BLaER1 treated with 17β-estradiol and CSF1 and Interleukin-3, amounts not matched to agents 10 nM and 100 nM (cell line): ENCODE results near the gene SF3B1.
"Not testable (repeated sequence)": the region's sequence is repeated elsewhere in the genome, so short reads cannot be mapped to it uniquely, and the experiment has no call there.

Experiments used
- H3K27ac ChIP-seq, 11 experiments: shearing (Covaris generic); formaldehyde crosslinking; 2 replicates each; pipeline ENCODE4 v1.8.1; 2022
- H3K27me3 ChIP-seq, 11 experiments: shearing (Covaris generic); formaldehyde crosslinking; 2 replicates each; pipeline ENCODE4 v1.8.1; 2022
- H3K36me3 ChIP-seq, 11 experiments: shearing (Covaris generic); formaldehyde crosslinking; 2 replicates each; pipeline ENCODE4 v1.8.1; 2022
- H3K4me1 ChIP-seq, 10 experiments: shearing (Covaris generic); formaldehyde crosslinking; 2 replicates each; pipeline ENCODE4 v1.8.1; 2022
- H3K4me2 ChIP-seq, 11 experiments: shearing (Covaris generic); formaldehyde crosslinking; 2 replicates each; pipeline ENCODE4 v1.8.1; 2022
- H3K4me3 ChIP-seq, 10 experiments: shearing (Covaris generic); formaldehyde crosslinking; 2 replicates each; pipeline ENCODE4 v1.8.1; 2022
- H3K9ac ChIP-seq, 11 experiments: shearing (Covaris generic); formaldehyde crosslinking; 2 replicates each; pipeline ENCODE4 v1.8.1; 2022
- H3K9me3 ChIP-seq, 11 experiments: shearing (Covaris generic); formaldehyde crosslinking; replicated peaks in 1 of 11; 2 replicates each; pipeline ENCODE4 v1.8.1; 2022
- H4K20me1 ChIP-seq, 11 experiments: shearing (Covaris generic); formaldehyde crosslinking; 2 replicates each; pipeline ENCODE4 v1.8.1; 2022
- Cebpa-rat ChIP-seq, 11 experiments: shearing (Covaris generic); IDR thresholded peaks; 2 replicates each; pipeline ENCODE4 v1.8.1; 2022

Gene SF3B1

DNA sequence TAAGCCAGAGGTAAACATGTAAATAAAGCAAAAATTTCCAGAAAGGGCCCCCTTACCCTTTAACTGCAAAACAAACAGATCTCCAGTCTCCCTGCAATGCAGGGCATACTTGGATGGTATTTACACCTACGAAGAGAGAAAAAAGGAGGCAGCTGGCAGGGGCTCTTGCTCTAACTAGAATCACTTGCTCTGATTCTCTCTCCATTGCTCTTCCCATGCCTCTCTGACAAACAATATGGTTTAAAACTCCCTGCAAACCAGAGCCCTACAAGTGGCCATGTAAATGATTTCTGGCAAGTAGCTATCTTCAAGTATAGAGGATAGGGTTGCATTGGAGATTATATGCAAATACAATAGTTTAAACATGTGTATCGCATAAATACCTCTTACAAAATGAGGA, 35.9 kb downstream of the SF3B1 start:
- no peak for TF ChIP-seq Cebpa-rat (IDR thresholded peaks at IDR 0.05)
- Histone ChIP-seq H3K27ac (no peak overlapping the region), H3K4me1 (no peaks in the 10 kb centered on the region), H3K9ac (no peak overlapping the region), H4K20me1 (peaks cover 18 to 100% (median 58%) of the 10 kb centered on the region in 11 experiments; a peak in 21 of 22 replicates), H3K27me3 (no peaks in the 10 kb centered on the region), H3K9me3 (no peaks in the 10 kb centered on the region), H3K36me3 (peaks cover 99 to 100% (median 100%) of the 10 kb centered on the region in 11 experiments), H3K4me2 (no peak overlapping the region), H3K4me3 (no peak overlapping the region)

GRCh38 chr2:197391220-197391717, 43.6 kb downstream of the SF3B1 start:
- H3K9me3 ChIP-seq = no peaks in the 10 kb centered on the region
- H3K4me3 ChIP-seq = no peak overlapping the region
- H3K36me3 ChIP-seq = peaks cover 60 to 76% (median 64%) of the 10 kb centered on the region in 11 experiments
- H3K4me1 ChIP-seq = no peaks in the 10 kb centered on the region
- no peak overlapping the region for H3K27ac ChIP-seq
- H3K9ac ChIP-seq = no peak overlapping the region
- peaks cover 6 to 77% (median 35%) of the 10 kb centered on the region in 11 experiments; a peak in 18 of 22 replicates for H4K20me1 ChIP-seq
- TF ChIP-seq Cebpa-rat (IDR thresholded peaks at IDR 0.05) = no peak
- H3K27me3 ChIP-seq = no peaks in the 10 kb centered on the region
- H3K4me2 ChIP-seq = no peak overlapping the region

- Histone ChIP-seq H3K9ac (no peak overlapping the region), H4K20me1 (peaks cover 3 to 55% (median 16%) of the 10 kb centered on the region in 11 experiments; a peak in 15 of 22 replicates), H3K4me3 (no peak overlapping the region), H3K4me2 (no peak overlapping the region), H3K27me3 (no peaks in the 10 kb centered on the region), H3K36me3 (peaks cover 38 to 54% (median 41%) of the 10 kb centered on the region in 11 experiments), H3K9me3 (no peaks in the 10 kb centered on the region), H3K4me1 (no peaks in the 10 kb centered on the region), H3K27ac (no peak overlapping the region)
- TF ChIP-seq Cebpa-rat (IDR thresholded peaks at IDR 0.05) = no peak
Observed at GRCh38 chr2:197388866-197389587, 45.8 kb downstream of the SF3B1 start.

GRCh38 chr2:197387179-197387578, 47.6 kb downstream of the SF3B1 start:
- no peaks in the 10 kb centered on the region for H3K4me1 ChIP-seq
- TF ChIP-seq Cebpa-rat (IDR thresholded peaks at IDR 0.05) = no peak
- H3K4me3 ChIP-seq = no peak overlapping the region
- H3K9ac ChIP-seq = no peak overlapping the region
- H3K27me3 ChIP-seq = no peaks in the 10 kb centered on the region
- H3K27ac ChIP-seq = no peak overlapping the region
- H4K20me1 ChIP-seq = peaks cover 0 to 36% (median 6%) of the 10 kb centered on the region in 11 experiments; a peak in 9 of 22 replicates
- no peaks in the 10 kb centered on the region for H3K9me3 ChIP-seq
- H3K4me2 ChIP-seq = no peak overlapping the region
- H3K36me3 ChIP-seq = peaks cover 19 to 36% (median 23%) of the 10 kb centered on the region in 11 experiments

DNA sequence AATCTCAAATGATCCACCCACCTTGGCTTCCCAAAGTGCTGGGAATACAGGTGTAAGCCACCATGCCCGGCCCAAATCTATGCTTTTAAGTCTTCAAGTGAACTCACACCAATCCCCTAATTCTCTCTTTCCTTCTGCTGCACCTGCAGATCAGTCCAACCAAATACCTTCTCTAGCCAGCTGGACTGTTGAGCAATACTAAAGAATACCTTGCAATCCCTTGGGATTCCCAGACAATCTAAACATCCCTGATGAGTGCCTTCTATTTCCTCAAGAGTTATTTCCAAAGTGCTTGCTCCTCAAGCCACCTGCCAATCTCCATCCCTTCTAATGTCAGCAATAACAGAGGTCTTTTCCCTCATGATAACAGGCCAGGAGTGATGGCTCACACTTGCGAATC, 48.6 kb downstream of the SF3B1 start:
- peaks cover 0 to 27% (median 5%) of the 10 kb centered on the region in 11 experiments; a peak in 9 of 22 replicates for H4K20me1 ChIP-seq
- no peak overlapping the region for H3K27ac ChIP-seq
- H3K4me2 ChIP-seq = no peak overlapping the region
- H3K27me3 ChIP-seq = no peaks in the 10 kb centered on the region
- no peaks in the 10 kb centered on the region for H3K9me3 ChIP-seq
- H3K4me3 ChIP-seq = no peak overlapping the region
- peaks cover 10 to 26% (median 13%) of the 10 kb centered on the region in 11 experiments for H3K36me3 ChIP-seq
- no peak for TF ChIP-seq Cebpa-rat (IDR thresholded peaks at IDR 0.05)
- H3K9ac ChIP-seq = no peak overlapping the region
- 0 out of 20 replicates have a peak, but pooled peaks cover 0 to 1% (median 0%) of the 10 kb centered on the region in 10 experiments for H3K4me1 ChIP-seq

DNA sequence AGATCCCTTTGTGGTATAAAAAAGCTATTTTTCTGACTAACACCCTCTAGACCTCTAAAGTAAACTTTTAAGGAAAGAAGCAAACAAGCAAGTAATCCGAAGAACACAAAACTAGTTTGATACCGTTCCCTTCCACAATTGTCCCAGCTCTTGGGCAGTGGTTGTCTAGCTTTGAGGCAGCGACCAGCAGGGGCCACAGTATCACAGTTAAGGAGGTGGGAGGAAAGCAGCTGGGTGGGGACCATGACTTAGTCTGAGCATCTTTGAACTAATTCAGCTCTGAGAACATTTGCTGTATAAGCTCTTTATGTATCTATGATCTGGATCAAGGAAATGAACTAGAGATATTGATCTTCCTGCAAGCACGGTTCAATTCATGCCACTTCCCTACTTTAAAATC, 51.0 kb downstream of the SF3B1 start:
- TF ChIP-seq Cebpa-rat (IDR thresholded peaks at IDR 0.05) = no peak
- Histone ChIP-seq H3K27ac (no peak overlapping the region), H4K20me1 (peaks cover 0 to 7% (median 0%) of the 10 kb centered on the region in 11 experiments; a peak in 3 of 22 replicates), H3K9me3 (no peaks in the 10 kb centered on the region), H3K4me2 (no peak overlapping the region), H3K4me1 (peaks cover 0 to 3% (median 0%) of the 10 kb centered on the region in 10 experiments; a peak in 2 of 20 replicates), H3K27me3 (no peaks in the 10 kb centered on the region), H3K9ac (no peak overlapping the region), H3K4me3 (no peak overlapping the region), H3K36me3 (peaks cover 0 to 3% (median 0%) of the 10 kb centered on the region in 11 experiments; a peak in 2 of 22 replicates)

GRCh38 chr2:197381641-197382040, 53.2 kb downstream of the SF3B1 start:
- no peak for TF ChIP-seq Cebpa-rat (IDR thresholded peaks at IDR 0.05)
- Histone ChIP-seq H3K27ac (no peak overlapping the region), H3K27me3 (no peaks in the 10 kb centered on the region), H3K36me3 (no peaks in the 10 kb centered on the region), H3K4me2 (no peak overlapping the region), H3K4me3 (no peak overlapping the region), H4K20me1 (peaks cover 0 to 7% (median 0%) of the 10 kb centered on the region in 11 experiments; a peak in 1 of 22 replicates), H3K4me1 (peaks cover 9 to 20% (median 16%) of the 10 kb centered on the region in 10 experiments), H3K9me3 (no peaks in the 10 kb centered on the region), H3K9ac (no peak overlapping the region)

DNA sequence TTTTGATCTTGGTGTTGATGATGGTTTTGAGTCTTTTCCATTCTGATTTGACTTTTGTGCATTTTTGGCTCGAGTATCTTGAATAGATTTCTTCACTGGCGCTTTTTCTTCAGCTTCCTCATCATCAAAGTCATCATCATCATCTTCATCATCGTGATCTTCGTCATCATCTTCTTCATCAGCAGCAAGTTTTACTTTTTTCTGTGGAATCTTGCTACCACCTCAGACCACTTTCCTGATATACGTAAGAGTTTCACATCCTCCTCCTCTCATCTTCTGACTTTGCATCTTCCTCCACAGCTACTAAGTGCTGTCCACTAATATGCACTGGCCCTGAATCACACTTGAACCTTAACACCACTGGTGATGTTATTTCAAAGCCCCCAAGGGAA, 54.9 kb downstream of the SF3B1 start:
- H3K9me3 ChIP-seq, H3K27ac ChIP-seq, H3K36me3 ChIP-seq, H3K4me3 ChIP-seq, H3K27me3 ChIP-seq, H3K9ac ChIP-seq, H3K4me2 ChIP-seq, H4K20me1 ChIP-seq: not testable (repeated sequence)
- H3K4me1 ChIP-seq = peaks cover 9 to 20% (median 16%) of the 10 kb centered on the region in 10 experiments

DNA sequence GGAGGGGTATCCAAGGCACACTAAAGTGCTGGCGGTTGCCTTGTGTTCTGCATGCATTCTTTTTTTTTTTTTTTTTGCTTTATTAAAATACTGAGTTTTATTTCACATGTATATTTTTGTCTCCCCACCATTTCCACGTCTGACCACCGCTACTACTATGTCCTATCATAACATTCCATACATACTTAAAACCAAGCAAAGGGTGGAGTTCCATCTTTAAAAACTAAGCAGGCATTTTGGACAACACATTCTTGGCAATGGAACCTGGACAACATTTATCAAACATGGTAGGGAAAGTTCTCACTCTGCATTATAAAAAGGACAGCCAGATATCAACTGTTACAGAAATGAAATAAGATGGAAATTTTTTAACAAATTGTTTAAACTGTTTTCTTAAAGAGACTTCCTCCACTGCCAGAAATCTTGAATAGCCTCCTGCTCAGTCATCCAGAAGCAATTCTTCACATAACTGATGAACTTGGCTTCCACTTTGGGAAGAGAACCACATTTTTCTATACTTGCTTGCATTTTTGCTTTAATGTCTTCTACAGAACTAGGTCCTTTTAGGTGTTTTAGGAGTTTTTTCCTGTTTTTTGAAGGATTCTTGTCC, 55.4 kb downstream of the SF3B1 start:
- not testable (repeated sequence) for H3K27ac ChIP-seq, H4K20me1 ChIP-seq, H3K27me3 ChIP-seq, H3K9me3 ChIP-seq, H3K4me3 ChIP-seq, H3K9ac ChIP-seq, H3K4me2 ChIP-seq, H3K36me3 ChIP-seq
- H3K4me1 ChIP-seq = peaks cover 9 to 20% (median 16%) of the 10 kb centered on the region in 10 experiments
